Endothelial cell of hepatic sinusoid (primary cell): ENCODE results near the gene DHRSX.

Experiments used
- in situ Hi-C: cut with HindIII; loops from 2 replicates; pipeline ENCODE4 v1.10.0; 2017; ENCODE audit warnings: low sequenced_read_pairs

Gene DHRSX

DNA sequence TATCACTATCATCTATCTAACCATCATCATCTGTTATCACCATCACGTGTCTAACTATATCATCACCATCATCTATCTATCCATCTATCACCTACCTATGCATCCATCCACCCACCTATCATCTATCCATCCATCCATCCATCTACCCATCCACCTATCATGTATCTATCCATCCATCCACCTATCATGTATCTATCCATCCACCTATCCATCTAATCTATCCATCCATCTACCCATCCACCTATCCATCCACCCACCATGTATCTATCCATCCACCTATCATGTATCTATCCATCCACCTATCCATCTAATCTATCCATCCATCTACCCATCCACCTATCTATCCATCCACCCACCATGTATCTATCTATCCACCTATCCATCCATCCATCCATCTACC is 316.7 kb downstream of the DHRSX start:
- in situ Hi-C loops: no loop called here

- in situ Hi-C loops: no loop called here
These were observed 317.5 kb downstream of the DHRSX start for GRCh38 chrX:2183193-2183725.

DNA sequence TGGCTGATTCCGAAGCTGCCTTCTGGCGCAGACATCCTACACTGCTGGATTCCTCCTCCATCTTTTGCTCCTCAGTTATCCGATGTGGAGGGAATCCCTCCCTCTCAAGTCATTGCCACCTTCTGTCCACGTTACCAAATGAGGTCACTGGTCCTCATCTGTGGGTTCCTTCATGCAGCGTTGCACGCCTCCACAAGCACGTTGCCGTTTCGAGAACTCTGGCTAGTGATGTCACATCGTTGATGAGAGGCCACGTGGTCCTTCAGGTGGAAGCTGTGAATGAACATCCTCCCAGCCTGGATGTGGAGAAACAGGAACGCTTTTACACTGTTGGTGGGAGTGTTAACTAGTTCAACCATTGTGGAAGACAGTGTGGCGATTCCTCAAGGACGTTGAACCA is 323.2 kb downstream of the DHRSX start:
- in situ Hi-C loops: no loop called here

DNA sequence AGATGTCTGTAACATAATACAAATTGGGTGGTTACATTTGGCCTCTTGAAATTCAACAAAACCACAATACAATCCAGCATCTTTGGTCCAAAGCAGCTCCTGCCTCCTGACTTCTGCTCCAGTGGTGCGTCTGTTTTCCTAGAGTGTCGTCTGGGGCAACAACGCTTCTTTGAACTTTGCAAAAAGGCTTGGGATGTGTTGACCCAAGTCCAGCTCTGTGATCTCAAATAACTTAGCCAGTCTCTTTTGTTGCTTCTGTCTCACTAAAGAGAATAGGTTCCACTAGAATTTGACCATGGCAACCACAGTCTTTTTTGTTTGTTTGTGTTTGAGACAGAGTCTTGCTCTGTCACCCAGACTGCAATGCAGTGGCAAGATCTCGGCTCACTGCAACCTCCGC is 324.0 kb downstream of the DHRSX start:
- in situ Hi-C loops: no loop called here

DNA sequence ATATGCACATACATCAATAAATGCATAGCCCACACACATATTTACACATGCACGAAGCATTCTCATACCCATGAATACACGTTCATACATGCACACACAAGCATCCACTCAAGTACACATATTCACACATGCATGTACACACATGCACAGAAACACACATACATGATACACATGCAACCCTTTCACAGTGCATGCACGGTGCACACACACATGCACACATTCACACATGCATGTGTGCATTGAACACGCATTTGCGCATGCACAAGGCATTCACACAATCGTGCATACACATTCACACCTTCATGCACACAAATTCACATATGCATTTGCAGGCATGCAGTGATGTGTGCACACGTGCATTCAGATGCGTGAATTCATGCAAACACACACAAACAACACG is 324.5 kb downstream of the DHRSX start:
- in situ Hi-C loops: no loop called here

DNA sequence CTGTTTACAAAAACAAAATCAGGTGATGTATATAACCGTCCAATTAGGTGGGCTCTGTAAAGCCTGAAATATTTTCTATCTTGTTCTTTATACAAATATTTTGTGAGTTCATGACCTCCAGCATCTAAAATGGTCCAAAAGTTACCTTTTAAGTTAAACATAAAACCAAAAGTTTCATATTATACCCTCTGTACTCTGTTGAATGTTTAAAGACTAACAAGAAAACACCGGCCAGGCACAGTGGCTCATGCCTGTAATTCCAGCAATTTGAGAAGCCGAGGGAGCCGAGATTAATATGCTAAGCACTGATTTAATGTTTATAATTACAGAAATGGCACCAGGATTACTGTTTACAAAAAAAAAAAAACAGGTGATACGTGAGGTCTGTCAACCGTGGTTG is 328.4 kb downstream of the DHRSX start:
- in situ Hi-C loops: no loop called here
